GM20431 (cell line): ENCODE results near the gene KRT77.

Experiments
- in situ Hi-C: fragments of 300-500 bp; cut with MseI, MboI; formaldehyde crosslinking; loops from one replicate; pipeline ENCODE4 v1.15.0; 2020; ENCODE audit warnings: low sequenced_read_pairs; ENCODE audit not compliant: unreplicated experiment

KRT77 gene

DNA sequence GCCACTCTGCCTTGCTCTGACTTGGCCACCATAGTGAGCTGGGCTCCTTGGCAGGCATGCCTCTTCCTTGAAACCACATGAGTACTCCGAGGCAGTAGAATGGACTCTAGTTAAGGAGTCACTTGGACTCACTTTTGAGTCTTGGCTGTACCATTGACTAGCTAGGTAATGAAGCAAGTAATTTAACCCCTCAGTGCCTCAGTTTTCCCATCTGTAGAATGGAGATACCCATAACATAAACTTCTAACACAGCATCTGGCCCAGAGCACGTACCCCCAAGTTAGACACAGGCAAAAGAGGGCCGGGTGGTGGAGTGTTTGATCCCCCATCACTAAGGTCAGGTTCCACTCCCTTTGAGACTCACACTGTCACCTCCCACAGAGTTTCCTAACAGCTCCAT, 8.3 kb downstream of the KRT77 start:
- in situ Hi-C loops: no loop called here

DNA sequence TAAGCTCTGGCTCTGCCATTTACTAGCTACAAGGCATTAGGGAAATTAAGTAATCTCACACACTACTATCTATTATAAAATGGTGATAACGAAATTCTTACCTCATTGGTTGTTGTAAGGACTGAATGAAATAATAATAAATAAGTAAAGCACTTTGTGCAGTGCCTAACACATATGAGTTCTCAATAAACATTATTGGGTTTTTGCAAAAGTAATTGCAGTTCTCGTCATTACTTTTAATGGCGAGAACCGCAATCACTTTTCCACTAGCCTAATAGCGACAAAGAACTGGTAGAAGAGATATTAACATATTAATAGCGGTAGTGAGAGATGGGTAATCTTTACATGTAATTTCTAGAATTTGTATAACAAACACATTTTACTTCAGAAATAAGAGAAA, 9.2 kb downstream of the KRT77 start:
- in situ Hi-C loops: no loop called here

DNA sequence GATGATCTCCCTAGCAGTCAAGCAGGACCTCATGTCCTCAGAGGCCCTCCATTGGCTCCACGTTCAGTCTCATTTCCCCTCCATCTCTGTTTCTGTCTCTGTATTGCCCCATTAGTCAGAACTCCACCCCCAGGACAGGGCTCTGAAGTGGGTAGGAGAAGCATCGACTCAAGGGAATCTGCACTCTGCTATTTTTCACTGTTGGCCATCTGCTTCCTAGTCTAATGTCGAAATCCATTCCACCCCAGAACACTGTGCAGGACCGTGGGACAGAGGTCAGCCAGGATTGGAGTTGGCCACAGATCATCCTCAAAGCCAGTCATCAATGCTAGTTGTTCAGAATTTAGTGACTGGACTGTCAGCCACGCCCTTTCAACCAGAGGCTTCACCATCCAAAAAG, 10.1 kb downstream of the KRT77 start:
- in situ Hi-C loops: no loop called here

DNA sequence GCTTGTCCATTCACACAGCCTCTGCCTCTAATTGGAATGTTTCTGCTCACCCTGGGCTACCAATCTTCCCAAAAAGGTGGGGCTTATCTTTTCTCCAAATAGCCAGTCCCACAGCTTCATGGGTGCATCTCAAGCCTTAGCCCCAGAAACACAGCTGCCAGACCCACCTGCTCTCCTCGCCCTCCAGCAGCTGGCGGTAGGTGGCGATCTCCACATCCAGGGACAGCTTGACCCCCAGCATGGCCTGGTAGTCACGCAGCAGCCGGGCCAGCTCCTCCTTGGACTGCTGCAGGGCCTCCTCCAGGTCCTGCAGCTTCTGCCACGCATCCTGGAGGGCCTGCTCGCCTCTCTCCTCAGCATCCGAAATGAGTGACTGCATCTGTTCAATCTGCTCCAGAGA, 11.1 kb downstream of the KRT77 start:
- in situ Hi-C loops: no loop called here

DNA sequence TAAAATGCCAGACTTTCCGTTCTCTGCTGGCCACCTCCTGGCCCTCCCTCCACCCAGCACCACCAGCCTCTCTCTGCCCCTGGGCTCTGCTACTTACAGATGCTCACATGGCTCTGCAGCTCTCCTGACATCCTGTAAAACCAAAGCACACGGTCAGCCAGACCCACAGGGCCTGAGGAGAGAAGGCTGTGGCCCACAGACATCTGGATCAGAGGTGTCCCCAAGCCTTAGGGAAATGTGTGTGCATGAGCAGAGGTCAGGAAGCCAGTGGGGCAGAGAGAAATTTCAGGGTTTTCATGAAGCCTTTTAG, 11.5 kb downstream of the KRT77 start:
- in situ Hi-C loops: no loop called here

DNA sequence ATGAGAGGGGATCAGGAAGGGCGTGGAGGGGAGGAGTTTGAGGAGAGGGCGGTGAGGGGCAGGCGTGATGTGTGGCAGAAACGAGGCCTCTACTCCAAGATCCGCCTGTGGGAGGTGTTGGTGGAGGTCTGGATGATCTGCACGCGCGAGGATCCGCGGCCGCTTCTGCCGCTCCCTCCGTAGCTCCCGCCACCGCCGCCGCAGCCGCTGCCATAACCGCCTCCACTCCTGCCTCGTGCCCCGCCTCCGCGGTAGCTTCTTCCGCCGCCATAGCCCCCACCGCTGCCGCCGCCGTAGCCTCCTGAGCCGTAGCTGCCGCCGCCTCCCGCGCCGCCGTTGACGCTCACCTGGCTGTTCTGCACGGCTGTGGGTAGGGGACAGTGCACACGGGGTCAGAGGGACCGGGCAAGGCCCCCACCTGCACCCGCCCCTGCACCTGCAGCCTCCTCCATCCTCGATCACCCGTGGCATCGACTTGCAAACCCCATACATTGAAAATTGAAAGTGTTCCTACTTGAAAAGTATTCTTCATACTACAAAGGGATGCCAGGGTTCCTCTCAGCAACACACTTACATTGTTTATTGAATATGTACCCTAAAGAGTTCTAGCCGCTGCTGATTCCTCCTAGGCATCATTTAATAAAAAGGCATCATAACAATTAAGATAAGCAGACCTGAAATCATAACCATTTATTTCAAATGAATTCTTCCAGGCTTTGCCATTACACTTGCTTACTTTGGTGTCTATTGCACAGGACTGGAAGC, 12.1 kb downstream of the KRT77 start:
- in situ Hi-C loops: no loop called here

DNA sequence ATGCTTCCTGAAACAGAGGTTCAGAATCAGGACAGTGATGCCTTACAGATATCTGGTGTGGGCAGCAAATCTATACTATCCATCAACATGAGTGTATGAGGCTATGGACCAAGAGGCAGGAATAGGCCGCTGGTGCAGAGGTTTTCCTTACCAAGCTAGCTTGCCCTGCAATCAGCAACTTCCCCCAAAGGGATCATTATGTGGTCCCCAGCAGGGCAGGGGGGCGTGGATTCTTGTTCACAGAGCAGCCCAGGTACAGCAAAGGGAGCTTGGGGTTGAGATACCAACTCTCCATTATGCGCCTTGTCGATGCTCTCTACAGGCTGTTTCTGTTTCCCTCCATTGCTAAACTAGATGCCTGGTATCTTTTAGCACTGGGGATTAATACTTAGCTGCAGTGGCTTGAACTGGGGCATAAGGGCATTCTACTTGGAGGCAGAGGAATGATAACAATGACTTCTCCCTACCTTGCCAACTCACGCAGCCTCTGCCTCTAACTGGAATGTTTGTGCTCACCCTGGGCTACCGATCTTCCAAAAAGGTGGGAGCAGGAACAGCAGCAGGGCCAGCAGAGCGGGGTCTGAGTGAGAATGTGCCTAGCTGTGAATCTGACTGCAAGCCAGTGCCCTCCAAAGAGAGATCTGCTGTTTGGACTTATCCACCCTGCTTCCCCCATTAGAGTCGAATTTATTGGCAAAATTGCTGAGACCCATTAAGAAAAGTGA, 12.8 kb downstream of the KRT77 start:
- in situ Hi-C loops: no loop called here

DNA sequence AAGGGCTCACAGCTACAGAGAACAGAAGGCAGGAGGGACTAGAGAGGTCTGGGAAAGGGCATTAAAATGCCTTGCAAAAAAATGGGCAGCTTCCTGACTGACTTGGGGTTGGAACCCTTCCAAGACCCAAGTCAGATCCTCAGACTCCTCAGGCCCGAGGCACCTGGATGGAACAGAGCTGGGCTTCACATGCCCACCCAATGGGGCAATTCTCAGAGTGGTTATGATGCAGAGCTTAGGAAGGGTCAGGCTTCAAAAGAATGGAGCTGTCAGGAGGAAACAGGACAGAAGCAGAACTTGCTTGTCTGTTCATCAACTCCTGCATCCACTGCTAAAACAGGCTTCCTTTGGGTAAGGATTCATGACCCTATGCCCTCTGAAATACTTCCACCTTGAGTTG, 13.4 kb downstream of the KRT77 start:
- in situ Hi-C loops: no loop called here

DNA sequence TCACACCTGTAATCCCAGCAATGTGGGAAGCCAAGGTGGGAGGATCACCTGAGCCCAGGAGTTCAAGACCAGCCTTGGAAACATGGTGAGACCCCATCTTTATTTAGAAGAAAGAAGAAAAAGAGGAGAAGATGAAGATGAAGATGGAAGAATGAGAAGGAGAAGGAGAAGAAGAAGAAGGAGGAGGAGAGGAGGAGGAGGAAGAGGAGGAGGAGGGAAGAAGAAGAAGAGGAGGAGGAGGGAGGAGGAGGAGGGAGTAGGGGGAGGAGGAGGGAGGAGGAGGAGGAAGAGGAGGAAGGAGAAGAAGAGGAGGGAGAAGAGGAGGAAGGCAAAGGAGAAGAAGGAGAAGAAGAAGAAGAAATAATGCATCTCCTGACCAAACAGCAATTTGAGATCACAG, 14.1 kb downstream of the KRT77 start:
- in situ Hi-C loops: no loop called here

DNA sequence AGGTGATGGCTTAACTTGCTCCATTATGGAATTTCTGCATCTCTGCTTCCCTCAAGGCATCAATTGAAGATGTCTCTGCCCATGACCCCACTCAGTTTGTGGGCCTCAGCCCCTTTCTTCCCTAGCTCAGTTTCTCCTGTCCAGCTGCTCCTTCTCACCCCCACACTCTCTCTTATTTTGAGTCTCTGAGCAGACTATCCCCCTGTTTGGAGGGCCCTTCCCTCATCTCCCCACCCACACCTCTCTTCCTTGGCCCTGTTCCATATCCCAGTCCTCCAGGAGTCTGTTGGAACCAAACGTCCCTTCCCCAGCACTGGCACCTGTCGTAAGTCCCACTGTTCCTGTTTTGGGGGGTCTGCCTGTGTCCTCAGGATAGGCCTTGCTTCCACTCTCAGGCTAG, 14.8 kb downstream of the KRT77 start:
- in situ Hi-C loops: no loop called here

DNA sequence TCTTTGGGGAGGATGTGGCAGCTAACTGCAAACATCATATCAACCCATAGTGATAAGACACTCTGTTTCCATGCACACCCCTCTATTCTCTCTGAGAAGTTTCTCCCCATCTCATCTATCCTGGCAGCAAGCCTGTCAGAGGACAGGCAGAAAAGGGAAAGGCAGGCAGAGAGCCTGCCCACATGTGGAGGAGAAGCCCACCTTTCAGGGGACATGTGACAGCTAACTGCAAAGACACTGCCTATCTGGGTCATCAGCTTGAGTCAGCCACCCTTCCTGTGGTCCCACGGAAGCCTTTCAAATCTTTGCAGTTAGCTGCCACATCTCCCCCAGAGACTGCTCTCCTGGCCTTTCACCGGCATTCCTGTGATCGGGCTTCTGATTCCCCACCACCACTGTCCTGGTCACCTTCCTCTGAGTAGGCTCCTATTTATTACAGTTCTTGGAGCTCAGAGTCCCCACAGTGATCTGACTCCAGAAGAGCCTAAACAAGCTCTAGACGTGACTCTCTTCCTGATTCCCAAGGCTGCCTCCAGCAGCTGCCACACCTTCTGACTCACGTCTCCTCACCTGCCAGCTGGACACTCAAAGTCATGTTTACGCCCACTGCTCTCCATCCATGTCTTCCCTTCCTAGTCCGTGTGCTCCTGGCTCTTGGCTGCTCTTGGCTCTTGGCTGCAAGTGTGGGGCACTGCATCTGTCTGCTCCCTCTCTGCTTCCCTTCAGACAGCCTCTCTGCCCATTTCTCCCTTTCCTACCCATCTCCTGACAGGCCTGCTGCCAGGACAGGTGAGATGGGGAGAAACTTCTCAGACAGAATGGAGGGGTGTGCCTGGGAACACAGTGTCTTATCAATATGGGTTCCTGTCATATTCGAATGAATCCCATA, 15.6 kb downstream of the KRT77 start:
- in situ Hi-C loops: no loop called here

DNA sequence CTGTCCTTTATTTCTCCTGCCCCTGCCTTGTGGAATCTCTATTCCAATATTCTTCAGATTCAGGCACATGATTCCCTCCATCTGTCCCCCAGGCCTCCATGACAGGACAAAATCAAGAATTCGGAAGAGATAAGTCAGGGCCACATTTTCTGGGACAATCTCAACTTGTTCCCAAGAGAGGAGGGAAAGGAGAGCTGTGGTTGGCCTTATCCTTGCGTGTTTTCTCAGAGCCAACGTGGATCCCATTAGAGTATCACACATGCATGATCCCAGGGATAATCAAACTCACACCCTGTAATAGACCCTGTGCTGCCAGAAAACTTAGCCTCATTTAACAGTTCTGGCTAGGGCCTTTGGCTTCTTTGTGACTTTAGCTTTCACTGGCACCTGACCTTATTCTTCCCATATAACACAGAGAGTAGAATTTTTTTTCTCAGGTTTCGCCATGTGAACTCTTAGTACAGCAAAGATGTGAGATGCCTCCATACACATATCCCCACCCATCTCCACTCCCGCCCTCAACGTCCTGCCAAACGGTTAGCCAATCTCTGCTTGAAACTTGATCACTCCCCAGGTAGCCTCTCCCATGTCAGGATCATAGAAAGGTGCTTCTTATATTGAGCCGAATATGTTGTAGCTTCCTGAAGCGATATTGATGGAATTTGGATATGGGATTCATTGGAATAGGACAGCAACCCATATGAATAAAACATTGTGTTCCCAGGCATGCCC, 16.4 kb downstream of the KRT77 start:
- in situ Hi-C loops: no loop called here

DNA sequence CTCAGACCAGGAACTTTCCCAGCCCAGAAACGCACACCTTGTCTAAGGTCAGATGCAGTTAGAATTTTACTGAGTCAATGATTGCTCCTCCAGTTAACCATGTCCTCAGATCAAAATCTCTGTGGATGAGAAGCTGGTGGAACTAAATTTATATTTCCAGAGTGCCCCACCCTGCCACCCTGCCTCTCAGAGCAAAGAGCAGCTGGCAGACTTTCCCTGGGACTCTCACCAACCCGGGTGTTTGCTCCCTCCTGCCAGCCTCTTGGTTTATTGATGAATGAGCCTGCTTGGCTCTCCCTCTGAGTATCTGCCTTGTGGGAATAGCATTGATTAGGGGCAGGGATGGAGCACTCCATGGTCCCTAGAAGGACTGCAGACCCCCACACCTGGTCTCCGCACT, 17.3 kb downstream of the KRT77 start:
- in situ Hi-C loops: no loop called here

DNA sequence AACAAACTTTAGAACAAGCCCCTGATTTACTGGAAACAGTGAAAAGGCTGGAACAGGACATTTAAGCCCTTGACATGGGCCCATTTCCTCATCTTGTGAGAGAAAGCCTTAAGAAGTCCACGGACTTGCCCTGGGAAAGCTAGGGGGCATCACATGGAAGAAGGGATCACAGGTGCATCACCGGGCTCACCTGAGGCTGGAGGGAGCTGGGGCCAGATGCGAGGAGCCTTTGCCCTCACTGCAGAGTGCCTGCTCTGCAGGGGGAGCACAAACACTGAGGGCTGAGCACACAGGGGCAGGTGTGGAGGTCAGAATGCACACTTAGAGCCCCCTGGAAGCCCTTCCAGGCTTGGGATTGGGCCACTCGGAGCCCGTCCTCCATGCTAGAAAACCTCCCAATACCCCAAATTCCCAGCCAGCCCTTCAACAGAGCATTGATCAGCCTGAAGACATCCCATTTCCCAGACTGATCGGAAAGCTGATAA, 17.9 kb downstream of the KRT77 start:
- in situ Hi-C loops: no loop called here

DNA sequence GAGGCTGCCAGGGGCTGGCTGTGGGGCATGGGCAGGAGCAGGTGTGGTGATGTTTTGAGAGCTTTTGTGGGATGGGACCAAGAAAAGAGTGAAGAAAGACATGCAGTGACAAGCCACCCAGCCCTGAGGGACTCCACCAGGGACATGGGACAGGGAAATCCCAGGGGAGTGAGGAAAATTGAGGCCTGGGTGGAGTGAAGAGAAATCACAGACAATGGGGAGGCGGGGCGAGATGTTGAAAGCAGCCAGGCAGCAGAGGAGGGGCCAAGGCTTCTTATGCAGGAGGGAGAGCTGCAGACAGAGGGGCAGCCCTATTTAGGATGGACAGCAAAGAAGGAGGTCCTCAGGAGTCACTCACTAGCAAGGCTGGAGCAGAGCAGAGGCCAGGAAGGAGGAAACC, 18.9 kb downstream of the KRT77 start:
- in situ Hi-C loops: no loop called here

DNA sequence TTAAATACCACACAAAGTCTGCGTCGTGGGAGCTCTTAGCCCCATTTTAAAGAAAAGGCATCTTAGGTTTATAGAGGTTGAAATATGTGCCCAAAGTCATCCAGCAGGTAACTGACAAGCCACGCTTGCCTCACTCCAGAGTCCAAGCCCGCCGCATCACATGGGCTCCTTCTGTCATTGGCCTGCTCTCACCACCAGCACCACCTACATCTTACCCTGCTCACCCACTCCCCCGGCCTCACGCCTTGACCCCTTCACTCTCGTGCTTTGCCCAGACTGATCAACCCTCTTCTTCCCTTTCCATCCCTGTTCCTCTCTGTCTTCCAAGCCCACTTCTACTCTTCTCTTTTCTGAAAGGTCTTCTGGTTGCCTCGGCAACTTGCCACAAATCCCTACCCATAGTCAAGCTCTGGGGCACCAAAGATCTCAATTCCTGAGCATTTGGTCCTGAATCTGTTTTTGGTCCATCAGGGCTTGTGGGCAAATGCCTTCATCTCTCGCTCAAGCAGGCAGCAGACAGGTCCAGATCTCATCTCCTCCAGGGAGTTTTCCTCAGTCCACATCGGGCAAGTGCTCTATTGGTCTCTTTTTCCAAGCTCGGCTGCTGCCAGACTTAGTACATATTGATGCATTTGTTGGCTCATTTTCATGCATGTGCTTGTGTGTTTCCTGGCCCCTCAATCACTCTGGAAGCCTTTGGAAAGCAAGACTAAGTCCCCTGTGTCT, 19.6 kb downstream of the KRT77 start:
- in situ Hi-C loops: no loop called here

DNA sequence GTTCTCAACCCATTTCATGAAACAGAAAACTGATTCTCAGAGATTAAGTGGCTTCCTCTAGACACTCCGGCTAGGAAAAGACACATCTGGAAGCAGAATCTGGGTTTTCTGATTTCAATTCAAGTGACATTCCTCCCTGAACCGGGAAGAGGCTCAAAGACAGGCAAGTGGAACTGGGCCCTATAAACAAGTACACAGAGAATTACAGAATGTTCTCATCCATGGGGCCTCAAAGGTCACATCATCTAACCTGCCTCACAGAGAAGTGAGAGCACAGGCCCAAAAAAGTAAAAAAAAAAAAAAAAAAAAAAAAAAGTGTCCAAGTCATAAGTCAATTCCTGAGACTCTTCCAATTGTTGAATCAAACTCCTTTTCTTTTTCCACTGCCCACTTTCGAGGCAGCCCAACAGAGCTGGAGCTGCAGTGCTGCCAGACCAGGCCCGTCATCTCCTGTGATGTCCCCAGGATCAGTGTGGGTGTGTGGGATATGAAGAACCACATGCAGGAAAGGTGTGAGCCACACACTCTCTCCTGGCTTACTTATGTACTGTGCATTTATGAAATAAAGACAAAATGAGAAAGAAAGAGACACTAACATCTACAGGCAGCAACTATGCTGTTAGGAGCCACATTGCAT, 20.3 kb downstream of the KRT77 start:
- in situ Hi-C loops: no loop called here

DNA sequence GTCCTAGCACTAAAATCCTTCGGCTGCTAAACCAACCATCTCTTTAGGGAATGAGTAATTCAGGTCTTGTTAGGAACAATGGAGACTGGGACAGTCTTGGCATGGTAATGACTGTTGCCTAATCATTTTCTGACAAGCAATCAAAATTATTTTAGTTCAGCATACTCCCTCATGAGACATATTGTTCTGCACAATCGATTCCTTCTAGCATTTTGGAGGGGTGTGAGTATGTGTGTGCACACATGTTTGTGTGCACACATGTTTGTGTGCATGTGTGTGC, 21.0 kb downstream of the KRT77 start:
- in situ Hi-C loops: no loop called here
